GM12878 (cell line): Measurements from ENCODE around the gene PYGB. TPM values are rescaled to one million over a fixed set of nuclear protein-coding genes. Genes with fewer than 3 reads are reported as not detected.

Experiments
- ATAC-seq: fragments of 200-7000 bp; cut with Tn5 transposase; 3 replicates; pipeline ENCODE4 v1.9.1; 2020; ENCODE audit warnings: mild to moderate bottlenecking, moderate library complexity
- BruUV-seq: library from RNA; stranded (reverse); fragments of 400-500 nt; replicated peaks from 2 replicates; lab custom pipeline; 2021; lab: Mats Ljungman, UMichigan
- CTCF ChIA-PET: fragments of 300-600 bp; sonication (Branson Sonifier 250); formaldehyde crosslinking; extraction: SDS; loops from one replicate; lab custom pipeline; 2021; ENCODE audit warnings: inconsistent platforms; lab: Yijun Ruan, JAX
- POLR2A ChIA-PET: fragments of 350-600 bp; formaldehyde crosslinking; extraction: SDS; loops from one replicate; lab custom pipeline; 2021; ENCODE audit warnings: inconsistent platforms; lab: Charles Lee
- RAD21 ChIA-PET: fragments of 300-600 bp; sonication (Branson Sonifier 250); formaldehyde crosslinking; loops from one replicate; lab custom pipeline; 2023; ENCODE audit warnings: antibody characterized with exemption; ENCODE audit not compliant: unreplicated experiment; lab: Charles Lee
- SMC1A ChIA-PET: fragments of 300-600 bp; sonication (Branson Sonifier 250); formaldehyde crosslinking; loops from one replicate; lab custom pipeline; 2023; ENCODE audit not compliant: unreplicated experiment, uncharacterized antibody; lab: Charles Lee
- DNase-seq: peaks from one replicate; pipeline ENCODE4 v3.0.0-alpha.2; 2011; ENCODE audit warnings: low read depth, low spot score
- FAIRE-seq: peaks from 3 replicates; lab custom pipeline; 2011; peaks lifted over from hg19 to GRCh38; lab: Jason Lieb, UNC
- H2AFZ ChIP-seq: 2 replicates; pipeline ENCODE4 v1.6.0; 2011; ENCODE audit warnings: low read depth, low read length, control low read depth; ENCODE audit not compliant: control insufficient read depth
- H3K27ac ChIP-seq: 2 replicates; pipeline ENCODE4 v1.5.1; 2011; ENCODE audit warnings: control low read depth; ENCODE audit not compliant: control insufficient read depth, insufficient read depth
- H3K27me3 ChIP-seq, 2 experiments: replicated peaks in 1 of 2; 2 replicates each; pipeline versions ENCODE4 v1.6.0 to v1.6.1; 2011; ENCODE audit warnings: low read length in 1 of 2; ENCODE audit not compliant: control insufficient read depth in 2 of 2, insufficient read depth in 2 of 2
- H3K36me3 ChIP-seq, 2 experiments: 2 replicates each; pipeline ENCODE4 v1.5.1; 2011; ENCODE audit warnings: low read length in 1 of 2; ENCODE audit not compliant: control insufficient read depth in 2 of 2, insufficient read depth in 2 of 2
- H3K4me1 ChIP-seq: 2 replicates; pipeline ENCODE4 v1.6.1; 2011; ENCODE audit warnings: mild to moderate bottlenecking, low read length, moderate library complexity, mixed read lengths; ENCODE audit not compliant: control insufficient read depth, insufficient read depth
- H3K4me2 ChIP-seq: 2 replicates; pipeline ENCODE4 v1.6.0; 2011; ENCODE audit warnings: control low read depth; ENCODE audit not compliant: control insufficient read depth, insufficient read depth
- H3K4me3 ChIP-seq: fragments of 200-600 bp; sonication (generic); 2 replicates; pipeline ENCODE4 v1.5.1; 2016
- H3K79me2 ChIP-seq: 2 replicates; pipeline ENCODE4 v1.6.0; 2011; ENCODE audit warnings: low read length; ENCODE audit not compliant: control insufficient read depth, insufficient read depth
- H3K9ac ChIP-seq: 2 replicates; pipeline ENCODE4 v1.8.0; 2011; ENCODE audit warnings: low read length, control low read depth, mixed read lengths; ENCODE audit not compliant: control insufficient read depth, insufficient read depth
- H3K9me3 ChIP-seq: replicated peaks from 3 replicates; pipeline ENCODE4 v1.5.1; 2011; ENCODE audit warnings: mild to moderate bottlenecking, low read length; ENCODE audit not compliant: control insufficient read depth, insufficient read depth
- H4K20me1 ChIP-seq: 2 replicates; pipeline ENCODE4 v1.6.0; 2011; ENCODE audit not compliant: control insufficient read depth, insufficient read depth
- JUND ChIP-seq: IDR thresholded peaks from 2 replicates; pipeline ENCODE4 v1.6.1; 2012; ENCODE audit warnings: low read depth, mild to moderate bottlenecking, low read length, improper control_type of control experiment, moderate library complexity
- SIN3A ChIP-seq: IDR thresholded peaks from 2 replicates; pipeline ENCODE4 v1.6.1; 2012; ENCODE audit warnings: low read depth, low read length, improper control_type of control experiment
- WGBS: methylation state at CpG from one replicate; pipeline ENCODE4 v1.1.6; 2016; ENCODE audit warnings: low lambda C conversion rate; ENCODE audit not compliant: insufficient replicate concordance, insufficient coverage; ENCODE audit errors: missing lambda C conversion rate; 5-methylcytosine and 5-hydroxymethylcytosine counted together
- in situ Hi-C: fragments of 300-500 bp; cut with MboI; formaldehyde crosslinking; loops from 9 replicates; pipeline ENCODE4 v1.14.3; 2018; ENCODE audit warnings: mixed read lengths
- intact Hi-C: fragments of 100-400 bp; cut with micrococcal nuclease; formaldehyde crosslinking; loops from one replicate; pipeline ENCODE4 v1.14.2; 2022; ENCODE audit not compliant: unreplicated experiment
- polyA plus RNA-seq, 11 experiments: library from polyadenylated mRNA; depleted of rRNA in 4 of 11; unstranded in 6 of 11; stranded (reverse) in 5 of 11; fragments of >200 nt; fragmentation: Nextera tagmentation in 4 of 11; fragmentation: Illumina TruSeq in 1 of 11; extraction: Ambion mirVana in 4 of 11; extraction: Trizol in 1 of 11; gene quantifications; 1 replicate in 1 of 11; 2 replicates in 10 of 11; pipeline versions ENCODE4 v1.2.1 to v1.2.3, GENCODE V29; 2011 to 2016; ENCODE audit warnings: inconsistent platforms in 2 of 11, missing spikeins in 2 of 11, low read depth in 1 of 11
- total RNA-seq, 4 experiments: library from RNA; depleted of rRNA in 3 of 4; stranded (reverse); fragments of >200 nt in 3 of 4; fragmentation: Illumina TruSeq in 1 of 4; extraction: Trizol in 1 of 4; gene quantifications; 2 replicates each; pipeline versions ENCODE4 v1.2.1 to v1.2.3, GENCODE V29; 2013 to 2021
- TF ChIP-seq, protein P1 (sequence below): fragments of 450-650 bp; conservative IDR thresholded peaks from 2 replicates; pipeline ENCODE4 v1.6.1; 2017; ENCODE audit warnings: mild to moderate bottlenecking, moderate library complexity

The PYGB gene
- total and polyA plus RNA-seq, 10 of the 15 experiments (the other 5 are each of a cell fraction or from before 2014, with no cell fraction given) = 0.34 to 33.5 (median 21.8) TPM

DNA sequence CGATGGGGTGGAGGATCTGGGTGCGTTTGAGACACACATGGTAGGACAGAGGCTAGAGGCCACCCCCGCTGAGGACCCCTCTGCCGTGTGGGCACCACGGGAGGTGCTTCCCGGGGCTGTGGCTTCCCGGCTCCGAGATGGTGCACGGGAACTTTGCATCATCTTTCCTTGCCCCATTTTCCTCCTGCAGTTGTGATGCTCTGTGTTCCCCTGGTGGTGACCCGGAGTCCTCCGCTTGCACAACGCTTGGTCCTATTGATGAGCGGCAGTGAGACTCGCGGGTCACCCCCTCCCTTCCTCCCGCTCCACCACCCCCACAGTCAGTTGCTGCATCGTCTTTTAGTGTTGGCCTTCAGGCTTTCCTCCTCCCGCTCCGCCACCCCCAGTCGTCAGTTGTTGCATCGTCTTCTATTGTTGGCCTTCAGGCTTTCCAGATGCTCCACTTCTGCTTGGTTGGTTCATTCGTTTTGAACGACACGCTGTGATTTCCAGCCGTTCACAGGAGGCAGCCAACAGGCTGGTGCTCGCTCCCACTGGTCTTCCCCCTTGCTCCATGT is 37.3 kb downstream of the PYGB start:
- no peak for FAIRE-seq
- no peak overlapping the region for H3K4me2 ChIP-seq
- H4K20me1 ChIP-seq = no peaks in the 10 kb centered on the region; the same call in 1 of the 2 replicates
- H3K79me2 ChIP-seq = no peaks in the 10 kb centered on the region
- intact Hi-C loops (loop anchor here (5.0 kb wide), 1 partner anchor 288 kb away; no protein-coding TSS in a partner anchor), in situ Hi-C loops (no loop called here)
- H3K9me3 ChIP-seq = no peaks in the 10 kb centered on the region
- H3K27me3 ChIP-seq = no peaks in the 10 kb centered on the region
- TF ChIP-seq, protein P1, sequence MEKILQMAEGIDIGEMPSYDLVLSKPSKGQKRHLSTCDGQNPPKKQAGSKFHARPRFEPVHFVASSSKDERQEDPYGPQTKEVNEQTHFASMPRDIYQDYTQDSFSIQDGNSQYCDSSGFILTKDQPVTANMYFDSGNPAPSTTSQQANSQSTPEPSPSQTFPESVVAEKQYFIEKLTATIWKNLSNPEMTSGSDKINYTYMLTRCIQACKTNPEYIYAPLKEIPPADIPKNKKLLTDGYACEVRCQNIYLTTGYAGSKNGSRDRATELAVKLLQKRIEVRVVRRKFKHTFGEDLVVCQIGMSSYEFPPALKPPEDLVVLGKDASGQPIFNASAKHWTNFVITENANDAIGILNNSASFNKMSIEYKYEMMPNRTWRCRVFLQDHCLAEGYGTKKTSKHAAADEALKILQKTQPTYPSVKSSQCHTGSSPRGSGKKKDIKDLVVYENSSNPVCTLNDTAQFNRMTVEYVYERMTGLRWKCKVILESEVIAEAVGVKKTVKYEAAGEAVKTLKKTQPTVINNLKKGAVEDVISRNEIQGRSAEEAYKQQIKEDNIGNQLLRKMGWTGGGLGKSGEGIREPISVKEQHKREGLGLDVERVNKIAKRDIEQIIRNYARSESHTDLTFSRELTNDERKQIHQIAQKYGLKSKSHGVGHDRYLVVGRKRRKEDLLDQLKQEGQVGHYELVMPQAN = no peak
- no peak for TF ChIP-seq JUND
- TF ChIP-seq SIN3A = no peak
- RAD21 ChIA-PET = no interaction called here
- no peak overlapping the region for H2AFZ ChIP-seq
- BruUV-seq = no TSS peak
- peaks cover 40% of the 10 kb centered on the region for H3K4me1 ChIP-seq
- H3K4me3 ChIP-seq = no peak overlapping the region
- SMC1A ChIA-PET = no interaction called here
- CTCF ChIA-PET = no interaction called here
- DNase-seq = no peak
- no peak for ATAC-seq
- peaks cover 14 to 36% of the 10 kb centered on the region in 2 experiments; a peak in 3 of 4 replicates for H3K36me3 ChIP-seq
- POLR2A ChIA-PET = no interaction called here
- 92% methylated on average over 17 of the region's 26 CpGs for WGBS
- H3K9ac ChIP-seq = no peak overlapping the region
- no peak overlapping the region for H3K27ac ChIP-seq
